Brain microvascular endothelial cell (primary cell): ENCODE results near the gene TASP1.

Experiments
- DNase-seq: peaks from one replicate; pipeline ENCODE4 v3.0.0-alpha.2; 2020
- H3K27ac ChIP-seq: fragments of 250-450 bp; sonication (Bioruptor Pico); 2 replicates; pipeline ENCODE4 v1.5.1; 2020; ENCODE audit warnings: mild to moderate bottlenecking, moderate library complexity
- H3K27me3 ChIP-seq: fragments of 250-450 bp; sonication (Bioruptor Pico); replicated peaks from 2 replicates; pipeline ENCODE4 v1.5.1; 2020; ENCODE audit warnings: mild to moderate bottlenecking
- H3K36me3 ChIP-seq: fragments of 250-450 bp; sonication (Bioruptor Pico); replicated peaks from 2 replicates; pipeline ENCODE4 v1.5.1; 2020; ENCODE audit warnings: mild to moderate bottlenecking
- H3K4me3 ChIP-seq: 2 replicates; pipeline ENCODE4 v1.5.1; 2011; ENCODE audit warnings: low read depth, mild to moderate bottlenecking, control low read depth, low read length, moderate library complexity
- in situ Hi-C: cut with HindIII; loops from 2 replicates; pipeline ENCODE4 v1.10.0; 2017; ENCODE audit warnings: low sequenced_read_pairs, low pct_ligation_motif_present
- TF ChIP-seq, protein P1 (sequence below): IDR thresholded peaks from 2 replicates; pipeline ENCODE4 v1.5.1; 2011; ENCODE audit warnings: low read depth, mild to moderate bottlenecking, moderate library complexity, low read length, control low read depth, inconsistent platforms; ENCODE audit errors: missing control alignments

Gene TASP1

DNA sequence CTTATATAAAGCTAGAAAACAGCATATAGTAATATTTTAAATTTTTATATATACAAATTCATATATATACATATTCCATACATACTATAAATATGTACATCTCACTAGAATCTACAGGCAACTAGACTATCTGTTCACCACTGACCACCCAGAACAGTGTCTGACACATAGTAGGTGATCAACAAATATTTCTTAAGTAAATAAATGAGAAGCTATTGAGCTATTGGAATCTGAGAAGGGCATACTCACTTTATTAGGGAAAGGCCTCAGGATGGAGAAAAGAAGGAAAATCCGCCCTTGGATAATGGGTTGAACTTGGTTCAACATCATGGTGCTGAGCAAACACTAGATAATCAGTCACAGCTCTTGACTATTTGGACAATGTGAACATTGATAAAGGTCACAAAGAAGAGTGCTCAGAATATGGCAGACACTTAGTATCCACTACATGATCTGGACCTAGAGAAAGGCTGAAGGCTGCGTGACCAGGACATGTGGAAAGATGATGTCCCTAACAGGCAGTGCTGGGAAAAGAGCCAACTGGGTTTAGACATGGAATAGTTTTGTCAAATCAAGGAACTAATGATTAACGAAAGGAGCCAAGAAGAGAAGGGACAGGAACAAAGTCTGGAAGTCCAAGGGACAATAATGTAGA is 186.1 kb downstream of the TASP1 start:
- in situ Hi-C loops, result no loop called here

DNA sequence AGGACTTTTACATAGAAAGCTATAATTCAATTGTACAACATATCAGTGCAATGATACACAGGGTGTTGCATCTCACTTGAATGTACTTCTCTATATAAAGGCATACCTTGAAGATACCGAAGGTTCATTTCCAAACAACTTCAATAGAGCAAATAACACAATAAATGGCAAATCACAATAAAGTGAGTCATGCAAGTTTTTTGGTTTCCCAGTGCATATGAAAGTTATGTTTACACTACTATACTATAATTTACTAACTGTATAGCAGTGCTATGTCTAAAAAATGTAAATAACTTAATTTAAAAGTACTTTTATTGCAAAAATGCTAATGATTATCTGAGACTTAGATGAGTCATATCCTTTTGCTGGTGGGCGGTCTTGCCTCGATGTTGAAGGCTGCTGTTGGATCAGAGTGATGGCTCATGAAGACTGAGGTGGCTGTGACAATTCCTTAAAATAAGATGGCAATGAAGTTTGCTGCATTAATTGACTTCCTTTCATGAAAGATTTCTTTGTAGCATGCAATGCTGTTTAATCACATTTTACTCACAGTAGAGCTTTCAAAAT is 188.8 kb downstream of the TASP1 start:
- no peaks in the 10 kb centered on the region for H3K27me3 ChIP-seq
- in situ Hi-C loops, result no loop called here
- H3K4me3 ChIP-seq, result no peak overlapping the region
- no peak overlapping the region for H3K27ac ChIP-seq
- H3K36me3 ChIP-seq, result no peaks in the 10 kb centered on the region
- TF ChIP-seq, protein P1, sequence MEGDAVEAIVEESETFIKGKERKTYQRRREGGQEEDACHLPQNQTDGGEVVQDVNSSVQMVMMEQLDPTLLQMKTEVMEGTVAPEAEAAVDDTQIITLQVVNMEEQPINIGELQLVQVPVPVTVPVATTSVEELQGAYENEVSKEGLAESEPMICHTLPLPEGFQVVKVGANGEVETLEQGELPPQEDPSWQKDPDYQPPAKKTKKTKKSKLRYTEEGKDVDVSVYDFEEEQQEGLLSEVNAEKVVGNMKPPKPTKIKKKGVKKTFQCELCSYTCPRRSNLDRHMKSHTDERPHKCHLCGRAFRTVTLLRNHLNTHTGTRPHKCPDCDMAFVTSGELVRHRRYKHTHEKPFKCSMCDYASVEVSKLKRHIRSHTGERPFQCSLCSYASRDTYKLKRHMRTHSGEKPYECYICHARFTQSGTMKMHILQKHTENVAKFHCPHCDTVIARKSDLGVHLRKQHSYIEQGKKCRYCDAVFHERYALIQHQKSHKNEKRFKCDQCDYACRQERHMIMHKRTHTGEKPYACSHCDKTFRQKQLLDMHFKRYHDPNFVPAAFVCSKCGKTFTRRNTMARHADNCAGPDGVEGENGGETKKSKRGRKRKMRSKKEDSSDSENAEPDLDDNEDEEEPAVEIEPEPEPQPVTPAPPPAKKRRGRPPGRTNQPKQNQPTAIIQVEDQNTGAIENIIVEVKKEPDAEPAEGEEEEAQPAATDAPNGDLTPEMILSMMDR, result no peak
- DNase-seq, result peak; percentile 13

More for the DNA sequence above, 186.1 kb downstream of the TASP1 start:
- H3K4me3 ChIP-seq, result no peak overlapping the region
- TF ChIP-seq, protein P1, result no peak
- H3K27ac ChIP-seq, result no peak overlapping the region
- no peaks in the 10 kb centered on the region for H3K36me3 ChIP-seq
- no peaks in the 10 kb centered on the region for H3K27me3 ChIP-seq
- DNase-seq, result no peak

DNA sequence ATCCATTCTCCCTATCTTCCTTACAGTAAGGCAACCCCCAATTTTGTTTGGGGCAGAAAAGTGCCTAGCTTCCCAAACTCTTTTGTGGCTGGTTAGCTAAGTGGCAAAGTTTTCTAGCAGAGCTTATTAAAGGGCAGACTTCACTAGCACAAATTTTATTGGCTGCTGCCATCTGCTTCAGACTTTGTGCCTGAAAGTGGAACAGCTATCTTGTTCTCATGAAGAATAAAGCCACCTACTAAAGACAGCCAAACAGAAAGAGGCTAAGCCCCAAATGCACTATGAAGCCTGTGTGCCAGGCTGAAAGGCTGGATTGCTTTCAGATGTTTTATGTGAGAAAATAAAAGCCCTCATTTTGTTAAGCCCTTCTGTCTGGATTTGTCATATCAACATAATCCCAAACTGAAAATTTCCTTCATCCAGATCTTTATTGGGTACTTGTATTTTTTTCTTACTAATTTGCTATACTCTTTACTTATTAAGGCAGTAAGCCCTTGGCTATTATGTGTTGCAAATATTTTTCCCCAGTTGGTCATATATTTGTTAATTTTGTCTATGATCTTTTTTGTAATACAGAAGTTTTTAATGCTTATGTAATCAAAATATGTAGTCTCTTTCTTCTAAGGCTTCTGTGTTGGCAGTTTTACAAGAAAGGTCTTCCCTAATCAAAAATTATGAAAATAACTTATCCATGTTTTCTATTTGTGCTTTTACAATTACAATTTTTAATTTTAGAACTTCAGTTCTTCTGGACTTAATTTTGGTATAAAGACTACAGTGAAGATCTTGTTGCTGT is 191.1 kb downstream of the TASP1 start:
- H3K27me3 ChIP-seq, result no peaks in the 10 kb centered on the region
- TF ChIP-seq, protein P1, result no peak
- H3K36me3 ChIP-seq, result no peaks in the 10 kb centered on the region
- no peak overlapping the region for H3K4me3 ChIP-seq
- DNase-seq, result no peak
- no peak overlapping the region for H3K27ac ChIP-seq
- in situ Hi-C loops, result no loop called here

DNA sequence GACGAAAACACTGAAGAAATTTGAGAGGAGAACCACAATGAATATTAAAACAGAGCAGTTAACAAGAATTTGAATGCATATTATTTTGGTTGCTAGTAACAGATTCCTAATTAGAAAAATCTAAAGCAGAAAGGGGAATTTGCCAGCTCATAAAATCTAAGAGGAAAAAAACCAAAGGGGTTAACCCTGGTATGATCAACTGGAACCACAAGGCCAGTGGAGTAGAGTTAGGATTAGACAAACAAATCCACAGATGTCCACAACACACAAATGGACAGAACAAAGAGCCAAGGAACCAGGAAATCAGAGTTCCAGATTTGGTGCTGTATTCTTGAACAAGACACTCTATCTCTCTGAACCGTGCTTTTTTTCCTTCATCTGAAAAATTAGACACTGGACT is 195.0 kb downstream of the TASP1 start:
- Histone ChIP-seq H3K27me3 (no peaks in the 10 kb centered on the region), H3K36me3 (no peaks in the 10 kb centered on the region), H3K27ac (no peak overlapping the region), H3K4me3 (no peak overlapping the region)
- TF ChIP-seq, protein P1, result no peak
- DNase-seq, result no peak
- in situ Hi-C loops, result no loop called here

DNA sequence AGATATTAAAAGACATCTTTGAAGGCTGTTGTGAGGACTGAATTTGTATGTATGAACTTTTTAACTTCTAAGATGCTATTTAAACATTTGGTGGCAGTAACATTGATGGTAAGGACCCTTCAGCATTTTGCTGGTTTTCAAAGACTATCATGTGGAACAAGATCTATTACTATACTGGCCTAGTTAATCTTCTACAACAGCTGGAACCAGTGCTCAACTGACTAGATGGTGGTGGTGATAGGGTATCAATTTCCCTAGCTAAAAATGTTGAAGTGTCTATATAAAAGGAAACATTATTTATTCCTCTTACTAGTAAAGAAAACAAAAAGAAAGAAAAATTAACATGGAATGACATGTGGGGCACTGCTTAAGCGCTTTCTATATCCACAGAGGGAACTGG is 195.7 kb downstream of the TASP1 start:
- Histone ChIP-seq H3K27me3 (no peaks in the 10 kb centered on the region), H3K27ac (no peak overlapping the region), H3K4me3 (no peak overlapping the region), H3K36me3 (no peaks in the 10 kb centered on the region)
- in situ Hi-C loops, result no loop called here
- DNase-seq, result no peak
- TF ChIP-seq, protein P1, result no peak
